Stimulated activated CD4-positive, alpha-beta T cell treated with anti-CD3 and anti-CD28 coated beads, TNF-alpha, amount 100 ng/mL, for 48 hours (primary cell): ENCODE data around the gene CDYL.

Experiments
- DNase-seq, 3 donors: peaks; one replicate each; pipeline ENCODE4 v3.0.0-alpha.2; 2020; ENCODE audit warnings: low read depth in 3 of 3

The CDYL gene

GRCh38 chr6:4935975-4936680, 159.9 kb downstream of the CDYL start:
- DNase-seq = no peak

DNA sequence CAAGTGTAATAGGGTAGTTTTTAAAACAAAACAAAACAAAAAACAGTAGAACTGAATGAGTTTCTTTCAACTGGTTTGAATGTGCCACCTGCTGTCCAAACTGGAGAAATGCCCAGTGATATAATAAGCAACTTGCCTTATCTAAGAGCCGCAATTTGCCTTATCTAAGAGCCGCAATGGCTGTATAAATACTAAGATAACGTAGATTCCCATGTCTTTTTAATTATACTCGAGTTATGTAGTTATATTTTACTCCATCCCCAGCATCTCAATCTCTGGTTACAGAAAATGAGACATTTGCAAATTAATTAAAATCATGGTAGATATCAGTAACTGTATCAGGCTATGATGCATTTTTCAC, 160.5 kb downstream of the CDYL start:
- no peak for DNase-seq

DNA sequence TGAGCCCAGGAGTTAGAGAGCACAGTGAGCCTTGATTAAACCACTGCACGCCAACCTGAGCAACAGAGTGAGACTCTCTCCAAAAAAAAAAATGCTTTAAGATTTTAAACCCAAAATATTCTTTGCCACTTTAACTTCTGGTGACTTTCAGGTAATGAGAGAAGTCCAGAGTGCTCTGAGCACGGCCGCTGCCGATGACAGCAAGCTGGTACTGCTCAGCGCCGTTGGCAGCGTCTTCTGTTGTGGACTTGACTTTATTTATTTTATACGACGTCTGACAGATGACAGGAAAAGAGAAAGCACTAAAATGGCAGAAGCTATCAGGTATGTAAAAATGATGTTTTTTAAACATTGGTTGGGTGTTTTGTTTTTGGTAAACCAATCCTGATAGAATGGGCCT, 161.2 kb downstream of the CDYL start:
- no peak for DNase-seq

DNA sequence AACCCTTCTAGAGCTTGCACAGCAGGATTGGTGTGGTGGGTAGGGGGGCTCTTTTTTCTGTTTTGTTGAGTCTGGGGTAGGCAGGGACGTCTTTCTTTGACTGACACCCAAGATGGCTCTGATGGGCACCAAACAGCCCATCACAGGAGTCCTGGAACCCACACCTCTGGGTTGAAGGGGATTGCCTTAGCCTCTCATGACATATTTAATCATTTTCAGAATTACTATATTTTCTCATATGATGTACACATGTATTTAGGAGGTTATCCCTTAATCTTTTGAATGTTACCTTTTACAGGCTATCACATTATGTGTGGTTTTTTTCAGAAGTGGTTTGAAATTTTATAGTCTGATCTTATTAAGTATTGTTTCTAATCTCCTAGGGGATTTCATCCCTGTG, 163.0 kb downstream of the CDYL start:
- DNase-seq = no peak

DNA sequence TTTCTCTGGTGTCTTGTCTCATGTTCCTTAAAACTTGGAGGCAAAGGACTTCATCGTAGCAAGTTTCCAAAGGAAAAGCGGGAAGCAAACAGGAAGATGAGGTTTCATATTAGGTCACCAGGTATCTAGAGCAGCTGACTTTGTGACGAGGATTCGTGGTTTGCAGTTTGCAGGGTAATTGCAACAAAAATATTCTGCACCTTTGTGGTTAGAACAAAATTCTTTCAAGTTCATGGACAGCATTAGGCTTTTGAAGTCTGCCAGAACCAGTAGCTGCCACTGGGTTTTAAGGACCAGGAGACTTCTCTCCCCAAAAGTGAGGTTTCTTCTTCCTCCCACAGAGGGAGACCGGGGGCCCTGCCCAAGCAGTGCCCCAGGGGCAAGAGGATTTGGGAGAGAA, 164.2 kb downstream of the CDYL start:
- DNase-seq = no peak

- DNase-seq = peak; percentile 13 to 50 (median 45)
These were observed 165.8 kb downstream of the CDYL start for GRCh38 chr6:4941782-4942672.

- DNase-seq = no peak
These were observed 166.4 kb downstream of the CDYL start for GRCh38 chr6:4942673-4943009.

GRCh38 chr6:4943716-4944115, 167.5 kb downstream of the CDYL start:
- no peak for DNase-seq

DNA sequence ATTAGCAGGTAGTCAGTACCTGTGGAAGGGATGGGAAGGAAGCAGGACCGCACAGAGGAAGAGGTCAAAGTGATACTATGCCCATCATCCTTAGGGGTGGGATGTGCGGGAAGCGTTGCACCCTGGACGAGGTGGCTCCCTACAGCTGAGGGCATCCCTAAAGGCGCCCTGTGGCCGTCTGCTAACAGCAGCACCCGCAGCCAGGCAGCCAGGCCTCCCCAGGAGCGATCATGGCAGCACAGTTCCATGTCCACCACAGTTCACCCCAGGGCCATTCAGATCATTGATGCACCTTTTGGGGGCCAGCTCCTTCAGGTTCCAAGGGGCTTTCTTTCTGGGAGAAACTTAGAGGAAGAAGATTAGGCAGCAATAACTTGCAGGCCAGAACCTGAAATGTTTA, 168.1 kb downstream of the CDYL start:
- DNase-seq = no peak

- no peak for DNase-seq
These were observed 170.3 kb downstream of the CDYL start for GRCh38 chr6:4946521-4946920.

- no peak for DNase-seq
These were observed 171.5 kb downstream of the CDYL start for GRCh38 chr6:4947716-4948115.

DNA sequence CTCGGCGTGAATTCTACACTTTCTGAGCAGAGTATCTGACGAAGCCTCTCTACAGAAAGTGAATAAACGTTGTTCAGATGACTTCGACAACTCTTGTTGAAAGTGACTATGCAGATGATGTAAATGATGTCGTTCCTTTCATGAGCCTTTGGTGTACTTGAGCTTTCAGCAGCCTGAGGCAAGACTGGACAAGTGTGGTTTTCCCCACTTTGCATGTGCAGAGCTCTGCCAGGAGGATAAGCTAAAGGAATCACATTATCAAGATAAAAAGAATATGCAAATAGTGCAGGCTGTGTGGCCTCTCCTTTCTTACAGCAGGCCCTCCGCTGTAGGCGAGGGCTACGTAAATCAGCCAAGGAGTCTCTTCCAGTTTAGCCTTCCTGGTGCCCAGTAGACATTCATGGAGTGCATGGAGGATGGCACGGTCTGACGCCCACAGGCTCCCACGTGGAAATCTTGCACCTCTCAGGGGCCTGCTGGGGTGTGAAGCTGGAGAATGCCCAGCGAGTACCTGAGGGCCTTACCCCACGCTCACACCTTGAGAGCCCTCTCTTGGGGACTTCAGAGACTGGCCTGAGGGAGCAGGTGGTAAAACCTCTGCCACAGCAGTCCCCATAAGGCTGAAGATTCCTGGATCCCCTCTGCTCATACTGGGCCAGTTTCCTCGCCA, 172.7 kb downstream of the CDYL start:
- no peak for DNase-seq

- no peak for DNase-seq
These were observed 173.9 kb downstream of the CDYL start for GRCh38 chr6:4950076-4950475.

- no peak for DNase-seq
These were observed 174.8 kb downstream of the CDYL start for GRCh38 chr6:4950836-4951533.

GRCh38 chr6:4953440-4953839, 177.2 kb downstream of the CDYL start:
- DNase-seq = no peak

GRCh38 chr6:4956625-4957024, 180.4 kb downstream of the CDYL start:
- DNase-seq = no peak

- no peak for DNase-seq
These were observed 181.5 kb downstream of the CDYL start for GRCh38 chr6:4957521-4958231.

- no peak for DNase-seq
These were observed 182.4 kb downstream of the CDYL start for GRCh38 chr6:4958624-4959023.

- no peak for DNase-seq
These were observed 185.3 kb downstream of the CDYL start for GRCh38 chr6:4961322-4962168.

DNA sequence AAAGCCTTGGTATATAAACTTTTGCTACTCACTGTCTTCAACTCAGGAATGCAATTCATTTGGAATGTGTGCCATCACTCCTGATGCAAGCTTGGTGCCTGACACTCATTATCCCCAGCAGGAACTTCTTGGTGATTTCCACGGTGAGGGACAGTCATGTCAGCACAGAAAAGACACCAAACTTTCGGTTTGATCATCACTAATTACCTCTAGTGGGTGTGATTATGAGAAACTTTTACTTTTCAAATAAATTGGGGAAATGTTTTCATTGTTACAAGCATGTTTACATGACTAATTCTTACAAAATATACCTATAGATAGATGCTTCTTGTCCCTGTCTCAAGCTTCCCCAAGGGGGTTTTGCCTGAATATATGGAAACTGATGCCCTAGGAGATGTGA, 186.7 kb downstream of the CDYL start:
- DNase-seq = no peak
